ENCODE data around the gene DCHS2. TPM values are rescaled to one million over a fixed set of nuclear protein-coding genes. Genes with fewer than 3 reads are reported as not detected.

DCHS2 gene
- total RNA-seq, 6 experiments from 2014 or later = not detected

- Mint-ChIP-seq H3K27ac (no peak overlapping the region), H3K4me1 (ENCODE audit: low read depth) (no peaks in the 10 kb centered on the region), H3K9me3 (no peaks in the 10 kb centered on the region), H3K36me3 (ENCODE audit: low read depth) (no peaks in the 10 kb centered on the region), H3K4me3 (no peak overlapping the region), H3K27me3 (ENCODE audit: insufficient read depth) (no peaks in the 10 kb centered on the region)
- no peak for DNase-seq
- TF ChIP-seq, protein P1, sequence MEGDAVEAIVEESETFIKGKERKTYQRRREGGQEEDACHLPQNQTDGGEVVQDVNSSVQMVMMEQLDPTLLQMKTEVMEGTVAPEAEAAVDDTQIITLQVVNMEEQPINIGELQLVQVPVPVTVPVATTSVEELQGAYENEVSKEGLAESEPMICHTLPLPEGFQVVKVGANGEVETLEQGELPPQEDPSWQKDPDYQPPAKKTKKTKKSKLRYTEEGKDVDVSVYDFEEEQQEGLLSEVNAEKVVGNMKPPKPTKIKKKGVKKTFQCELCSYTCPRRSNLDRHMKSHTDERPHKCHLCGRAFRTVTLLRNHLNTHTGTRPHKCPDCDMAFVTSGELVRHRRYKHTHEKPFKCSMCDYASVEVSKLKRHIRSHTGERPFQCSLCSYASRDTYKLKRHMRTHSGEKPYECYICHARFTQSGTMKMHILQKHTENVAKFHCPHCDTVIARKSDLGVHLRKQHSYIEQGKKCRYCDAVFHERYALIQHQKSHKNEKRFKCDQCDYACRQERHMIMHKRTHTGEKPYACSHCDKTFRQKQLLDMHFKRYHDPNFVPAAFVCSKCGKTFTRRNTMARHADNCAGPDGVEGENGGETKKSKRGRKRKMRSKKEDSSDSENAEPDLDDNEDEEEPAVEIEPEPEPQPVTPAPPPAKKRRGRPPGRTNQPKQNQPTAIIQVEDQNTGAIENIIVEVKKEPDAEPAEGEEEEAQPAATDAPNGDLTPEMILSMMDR (IDR thresholded peaks at IDR 0.05) = no peak
Measured at GRCh38 chr4:154441124-154441523, 50.5 kb downstream of the DCHS2 start.

DNA sequence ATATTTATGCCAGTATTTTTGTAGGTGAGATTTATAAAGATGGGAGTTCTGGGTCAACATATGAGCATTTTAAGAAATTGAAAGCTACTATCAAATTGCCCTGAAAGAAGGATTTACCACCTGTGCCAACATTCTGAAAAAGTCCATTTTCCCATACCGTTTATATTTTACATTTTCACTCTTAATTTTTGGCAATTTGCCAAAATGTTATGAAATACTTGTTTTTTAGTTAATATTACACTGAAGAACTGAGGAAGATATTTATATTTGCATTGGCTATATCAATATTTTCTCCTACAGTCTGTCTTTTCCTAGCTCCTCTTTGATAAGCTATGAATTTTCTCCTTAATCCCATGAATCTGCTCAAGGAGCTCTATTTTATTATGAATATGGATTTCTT lies 52.4 kb downstream of the DCHS2 start:
- no peaks in the 10 kb centered on the region; the same call in 1 of the 2 replicates for H3K9me3 Mint-ChIP-seq
- no peaks in the 10 kb centered on the region for H3K36me3 Mint-ChIP-seq (ENCODE audit: low read depth)

GRCh38 chr4:154435895-154436294 lies 55.7 kb downstream of the DCHS2 start:
- no peaks in the 10 kb centered on the region for H3K36me3 Mint-ChIP-seq (ENCODE audit: low read depth)
- H3K9me3 Mint-ChIP-seq = peaks cover 12% of the 10 kb centered on the region; the same call in 1 of the 2 replicates
- 0 out of 2 replicates have a peak, but pooled peaks cover 2% of the 10 kb centered on the region for H3K27me3 Mint-ChIP-seq (ENCODE audit: insufficient read depth)
- TF ChIP-seq, protein P1 (IDR thresholded peaks at IDR 0.05) = no peak
- no peaks in the 10 kb centered on the region for H3K4me1 Mint-ChIP-seq (ENCODE audit: low read depth)
- no peak overlapping the region for H3K27ac Mint-ChIP-seq
- no peak for DNase-seq
- no peak overlapping the region for H3K4me3 Mint-ChIP-seq

More for the DNA sequence above, 52.4 kb downstream of the DCHS2 start:
- TF ChIP-seq, protein P1 (IDR thresholded peaks at IDR 0.05) = no peak
- H3K27ac Mint-ChIP-seq = no peak overlapping the region
- no peak for DNase-seq
- H3K4me1 Mint-ChIP-seq (ENCODE audit: low read depth) = no peaks in the 10 kb centered on the region
- H3K27me3 Mint-ChIP-seq (ENCODE audit: insufficient read depth) = no peaks in the 10 kb centered on the region
- H3K4me3 Mint-ChIP-seq = no peak overlapping the region

DNA sequence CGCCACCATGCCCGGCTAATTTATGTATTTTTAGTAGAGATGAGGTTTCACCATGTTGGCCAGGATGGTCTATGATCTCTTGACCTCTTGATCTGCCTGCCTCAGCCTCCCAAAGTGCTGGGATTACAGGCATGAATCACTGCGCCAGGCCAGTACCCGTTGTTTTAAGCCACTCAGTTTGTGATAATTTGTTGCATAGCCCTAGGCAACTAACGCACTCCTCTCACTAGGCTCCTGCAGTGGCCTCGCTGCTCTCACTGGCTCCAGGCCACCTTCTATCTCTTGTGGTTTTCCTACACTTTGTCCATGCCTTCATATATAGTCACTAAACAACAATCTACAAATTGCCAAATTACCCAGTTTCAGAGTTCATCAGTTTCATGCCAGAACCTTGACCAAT lies 58.1 kb downstream of the DCHS2 start:
- no peak for DNase-seq
- H3K36me3 Mint-ChIP-seq (ENCODE audit: low read depth) = no peaks in the 10 kb centered on the region
- H3K4me3 Mint-ChIP-seq = no peak overlapping the region
- TF ChIP-seq, protein P1 (IDR thresholded peaks at IDR 0.05) = no peak
- no peaks in the 10 kb centered on the region for H3K4me1 Mint-ChIP-seq (ENCODE audit: low read depth)
- H3K9me3 Mint-ChIP-seq = peaks cover 28% of the 10 kb centered on the region
- H3K27ac Mint-ChIP-seq = no peak overlapping the region
- 0 out of 2 replicates have a peak, but pooled peaks cover 2% of the 10 kb centered on the region for H3K27me3 Mint-ChIP-seq (ENCODE audit: insufficient read depth)

DNA sequence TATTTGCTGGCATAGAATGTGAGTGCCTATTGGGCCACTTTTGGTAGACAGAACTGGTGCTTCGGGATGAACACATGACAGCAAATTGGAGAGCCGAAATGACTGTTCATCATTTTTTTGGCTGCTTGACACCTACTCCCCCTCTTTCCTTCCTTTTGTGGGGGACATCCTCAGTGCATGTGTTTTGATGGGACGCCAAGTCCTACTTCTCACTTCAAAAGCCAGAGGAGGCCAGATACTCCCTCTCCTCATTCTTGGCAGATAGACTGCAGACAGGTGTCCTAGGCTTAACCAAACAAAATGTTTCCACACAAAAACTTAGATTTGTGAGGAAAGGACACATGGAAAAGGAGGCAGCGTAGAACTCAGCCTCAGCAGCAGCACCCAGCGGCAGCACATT lies 62.4 kb downstream of the DCHS2 start:
- no peaks in the 10 kb centered on the region for H3K4me1 Mint-ChIP-seq (ENCODE audit: low read depth)
- H3K9me3 Mint-ChIP-seq = peaks cover 37% of the 10 kb centered on the region
- no peak for DNase-seq
- H3K4me3 Mint-ChIP-seq = no peak overlapping the region
- H3K27ac Mint-ChIP-seq = no peak overlapping the region
- TF ChIP-seq, protein P1 (IDR thresholded peaks at IDR 0.05) = no peak
- H3K36me3 Mint-ChIP-seq (ENCODE audit: low read depth) = no peaks in the 10 kb centered on the region
- 0 out of 2 replicates have a peak, but pooled peaks cover 2% of the 10 kb centered on the region for H3K27me3 Mint-ChIP-seq (ENCODE audit: insufficient read depth)

DNA sequence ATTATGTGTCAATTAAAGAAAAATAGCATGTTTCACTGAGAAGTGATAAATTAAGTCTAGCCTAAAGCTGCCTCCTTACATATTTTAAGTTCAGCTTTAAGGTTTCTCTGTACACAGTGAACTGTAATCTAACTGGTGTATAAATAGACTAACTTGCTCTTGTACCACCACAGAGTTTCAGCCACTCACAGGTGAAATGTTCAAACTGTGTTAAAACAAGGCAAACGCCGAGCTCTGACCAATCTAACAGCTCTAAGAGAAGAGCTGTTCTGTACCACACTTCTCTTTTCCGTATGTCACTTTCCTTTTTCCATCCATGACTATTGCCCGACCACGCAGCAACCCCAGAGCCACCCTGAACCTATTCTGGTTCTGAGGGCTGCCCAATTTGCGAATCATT lies 64.5 kb downstream of the DCHS2 start:
- no peak for DNase-seq
- TF ChIP-seq, protein P1 (IDR thresholded peaks at IDR 0.05) = no peak
- H3K4me3 Mint-ChIP-seq = no peak overlapping the region
- peaks cover 31% of the 10 kb centered on the region for H3K9me3 Mint-ChIP-seq
- no peaks in the 10 kb centered on the region for H3K36me3 Mint-ChIP-seq (ENCODE audit: low read depth)
- no peak overlapping the region for H3K27ac Mint-ChIP-seq
- peaks cover 2% of the 10 kb centered on the region; the same call in 1 of the 2 replicates for H3K27me3 Mint-ChIP-seq (ENCODE audit: insufficient read depth)
- H3K4me1 Mint-ChIP-seq (ENCODE audit: low read depth) = no peaks in the 10 kb centered on the region
